GM18508 (cell line): Measurements from ENCODE around the gene FICD.

Experiments
- ATAC-seq: cut with Tn5 transposase; IDR thresholded peaks from one replicate; pipeline ENCODE4 v1.9.1; 2021; ENCODE audit warnings: moderate number of reproducible peaks; ENCODE audit not compliant: insufficient read depth, unreplicated experiment

The FICD gene

DNA sequence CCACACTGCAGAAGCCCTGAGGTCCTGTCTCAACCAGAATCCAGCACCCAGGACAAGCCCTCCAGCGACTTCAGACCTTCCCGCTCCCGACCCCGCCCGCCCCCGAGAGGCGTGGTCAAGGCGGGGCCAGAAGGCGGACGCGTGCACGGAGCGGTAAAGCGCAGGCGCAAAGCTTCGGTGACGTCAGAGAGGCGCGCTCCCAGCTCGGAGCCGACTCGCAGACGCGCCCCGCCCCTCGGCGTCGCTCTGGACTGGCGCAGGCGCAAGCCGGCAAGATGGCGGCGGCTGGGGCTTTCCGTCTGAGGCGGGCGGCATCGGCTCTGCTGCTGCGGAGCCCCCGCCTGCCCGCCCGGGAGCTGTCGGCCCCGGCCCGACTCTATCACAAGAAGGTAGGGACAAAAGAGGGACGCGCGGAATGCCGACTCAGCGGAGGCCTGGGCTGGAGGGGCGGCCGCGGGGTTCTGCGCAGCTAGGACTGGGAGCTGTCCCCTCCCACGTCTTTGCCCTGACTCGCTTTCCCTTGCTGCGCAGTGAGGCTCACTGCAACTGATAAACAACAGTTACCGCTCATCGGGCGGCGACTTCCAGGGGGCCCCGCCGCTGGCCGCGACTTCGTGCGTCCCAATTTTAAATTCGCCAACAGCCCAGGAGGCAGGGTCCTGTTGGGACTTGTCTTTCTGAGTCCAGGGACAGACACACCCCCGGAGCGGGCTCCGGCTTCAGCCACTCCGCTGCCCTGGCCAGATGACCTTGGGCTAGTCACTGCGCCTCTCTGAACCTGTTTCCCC is 47.5 kb downstream of the FICD start, which contains the start of gene ISCU:
Gene ISCU (plus strand): TSS at position 249 of the 788 bp plus-strand sequence. CDS start 27 bp downstream, at position 276.
- peak; percentile 30 for ATAC-seq

DNA sequence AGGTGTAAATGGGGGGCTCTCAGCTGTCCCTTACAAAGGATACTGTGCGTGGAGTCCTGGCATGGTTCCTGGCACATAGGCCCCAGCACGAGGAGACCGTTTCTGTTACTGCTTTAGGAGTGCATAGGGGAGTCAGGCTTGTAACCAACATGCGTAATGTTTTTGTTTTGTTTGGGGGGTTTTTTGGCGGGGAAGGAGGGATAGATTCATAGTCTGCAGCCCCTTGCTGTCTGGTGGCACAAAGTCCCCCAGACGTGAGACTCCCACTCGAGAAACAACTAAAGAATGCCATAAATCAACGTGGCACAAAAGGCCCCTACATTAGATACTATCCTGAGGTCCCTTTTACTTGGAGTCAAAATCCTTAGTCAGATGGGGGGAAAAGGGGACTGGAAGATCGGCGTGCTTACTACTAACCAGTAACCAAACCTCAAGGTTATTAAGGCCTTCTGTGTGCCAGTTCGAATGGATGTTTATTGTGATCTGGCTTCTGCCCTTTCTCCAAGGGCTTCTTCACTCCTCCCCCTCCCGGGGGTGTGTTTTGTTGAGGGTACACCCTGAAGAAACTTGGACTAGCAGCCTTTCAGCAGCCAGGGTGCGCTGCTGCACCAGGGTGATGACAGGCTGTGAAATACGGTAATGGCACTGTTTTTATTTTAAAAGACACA is 48.2 kb downstream of the FICD start:
- ATAC-seq = no peak

DNA sequence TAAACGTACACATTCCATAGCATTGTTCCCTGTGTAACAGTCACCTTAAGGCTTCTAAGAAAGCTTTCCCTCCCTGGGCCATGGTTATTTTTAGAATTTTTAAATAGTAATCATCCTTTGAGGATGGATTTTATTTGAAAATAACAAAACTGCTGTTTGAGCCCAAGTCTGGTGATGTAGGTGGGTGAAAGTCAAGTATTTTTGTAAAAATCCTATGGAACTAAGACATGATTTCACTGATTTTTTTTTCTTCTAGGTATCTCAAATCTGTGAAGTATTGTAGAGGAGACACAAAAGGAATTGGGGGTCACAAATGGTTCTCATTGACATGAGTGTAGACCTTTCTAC is 48.7 kb downstream of the FICD start:
- no peak for ATAC-seq

DNA sequence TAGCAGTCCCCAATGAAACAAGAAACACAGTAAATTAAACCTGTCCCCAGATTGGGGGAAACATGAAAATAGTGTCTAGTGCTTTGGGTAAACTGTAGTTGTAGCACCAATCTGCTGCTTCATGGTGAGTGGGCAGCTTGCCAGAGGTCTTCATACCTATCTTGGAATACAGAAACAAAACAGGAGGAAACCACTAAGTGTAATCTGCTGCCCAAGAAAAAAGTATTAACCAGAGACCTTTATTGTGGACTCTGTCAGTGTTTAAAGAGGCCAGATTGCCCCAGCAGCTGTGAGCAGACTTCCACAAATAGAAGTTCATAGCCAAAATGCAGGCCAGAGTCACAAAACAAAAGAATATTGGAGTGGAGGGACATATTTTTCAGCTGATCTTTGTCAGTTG is 49.6 kb downstream of the FICD start:
- no peak for ATAC-seq

DNA sequence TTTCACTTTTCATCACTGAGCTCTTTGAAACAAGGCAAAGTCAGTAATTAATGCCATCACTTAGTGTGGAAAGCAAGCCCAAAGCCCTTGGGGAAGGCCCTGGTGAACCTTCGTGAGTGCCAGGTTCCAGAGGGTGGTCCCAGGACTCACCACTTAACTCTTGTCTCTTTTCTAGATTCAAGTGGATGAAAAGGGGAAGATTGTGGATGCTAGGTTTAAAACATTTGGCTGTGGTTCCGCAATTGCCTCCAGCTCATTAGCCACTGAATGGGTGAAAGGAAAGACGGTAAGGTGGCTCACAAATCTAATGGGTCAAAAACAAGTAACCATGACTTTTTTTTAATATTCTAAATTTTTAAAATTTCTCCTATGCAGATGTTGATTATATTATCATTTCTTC is 50.1 kb downstream of the FICD start:
- no peak for ATAC-seq

DNA sequence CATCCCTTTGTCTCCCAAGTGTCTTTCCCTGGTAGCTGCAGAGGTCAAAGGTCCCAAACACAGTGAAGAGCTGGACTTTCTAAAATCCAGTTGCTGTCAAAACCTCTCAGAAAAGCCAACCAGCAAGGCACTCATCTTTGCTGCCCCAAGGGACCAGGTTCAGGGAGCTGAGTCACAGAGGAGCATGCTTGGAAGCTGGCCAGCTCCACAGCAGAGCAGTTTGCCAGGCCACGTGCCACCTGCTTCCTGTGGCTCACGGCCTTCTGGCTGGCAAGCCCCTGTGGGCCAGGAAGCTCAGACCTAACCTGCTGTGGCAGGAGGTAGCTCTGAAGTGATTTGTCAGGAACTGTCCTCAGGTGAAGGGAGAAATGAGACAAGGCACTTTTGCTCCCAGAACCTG is 50.9 kb downstream of the FICD start:
- no peak for ATAC-seq

DNA sequence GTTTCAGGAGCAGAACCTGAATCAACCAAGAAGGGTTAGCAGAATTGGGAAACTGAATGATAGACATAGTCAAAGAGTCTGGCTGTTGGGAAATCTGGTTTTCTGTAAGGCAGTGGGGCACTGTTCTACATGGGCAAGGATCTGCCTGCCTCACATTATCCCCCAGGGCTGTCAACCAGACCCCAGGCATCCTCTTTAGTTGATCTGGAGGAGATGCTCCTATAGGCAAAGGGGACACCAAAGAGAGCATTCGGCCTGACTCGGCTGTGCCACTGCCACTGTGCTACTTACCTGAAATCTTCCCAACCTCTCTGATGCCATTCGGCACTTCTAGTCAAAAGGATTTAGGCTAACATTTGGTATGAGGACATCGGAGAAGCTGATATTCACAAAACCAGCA is 51.4 kb downstream of the FICD start:
- no peak for ATAC-seq

DNA sequence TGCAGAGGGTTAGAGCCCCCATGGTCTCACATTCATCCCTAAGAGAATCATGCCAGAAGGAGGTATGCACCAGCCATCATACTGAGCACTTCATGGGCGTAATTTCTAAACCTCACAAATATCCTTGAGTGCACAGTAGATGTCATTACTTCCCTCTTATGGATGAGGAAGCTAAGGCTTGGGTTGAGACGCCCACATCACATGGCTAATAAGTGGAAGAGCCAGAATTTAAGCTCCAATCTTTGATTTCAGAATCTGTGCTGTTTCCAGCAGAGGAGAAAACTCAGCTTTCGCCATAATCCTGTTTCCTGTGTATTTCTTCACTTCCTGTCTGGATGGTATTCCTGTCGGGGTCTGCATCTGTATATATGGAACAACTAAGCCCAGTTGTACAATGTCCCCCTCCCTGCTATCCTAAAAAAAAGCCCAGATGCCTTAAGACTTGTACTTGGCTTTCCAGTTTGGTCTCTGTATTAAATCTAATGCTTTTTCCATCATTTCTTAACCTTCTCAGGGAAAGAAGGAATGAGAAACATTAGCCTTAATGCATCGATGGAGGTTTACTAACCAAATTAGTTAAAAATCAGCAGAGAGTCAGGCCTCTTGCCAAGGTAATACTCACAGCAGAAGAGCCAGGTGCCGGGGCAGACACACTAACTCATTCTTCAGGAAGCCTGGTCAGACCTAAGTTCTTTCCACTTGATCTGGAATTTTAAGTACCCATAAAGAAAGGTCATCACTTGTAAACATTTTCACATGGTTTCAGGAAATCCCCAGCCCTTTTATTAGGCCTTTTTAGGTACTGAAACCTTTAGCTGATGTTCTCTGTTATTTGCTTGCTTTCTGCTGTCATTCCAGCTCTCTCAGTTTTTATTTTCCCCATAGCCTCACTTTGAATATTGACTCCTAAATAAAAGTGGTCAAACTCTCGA is 52.6 kb downstream of the FICD start:
- ATAC-seq = no peak

DNA sequence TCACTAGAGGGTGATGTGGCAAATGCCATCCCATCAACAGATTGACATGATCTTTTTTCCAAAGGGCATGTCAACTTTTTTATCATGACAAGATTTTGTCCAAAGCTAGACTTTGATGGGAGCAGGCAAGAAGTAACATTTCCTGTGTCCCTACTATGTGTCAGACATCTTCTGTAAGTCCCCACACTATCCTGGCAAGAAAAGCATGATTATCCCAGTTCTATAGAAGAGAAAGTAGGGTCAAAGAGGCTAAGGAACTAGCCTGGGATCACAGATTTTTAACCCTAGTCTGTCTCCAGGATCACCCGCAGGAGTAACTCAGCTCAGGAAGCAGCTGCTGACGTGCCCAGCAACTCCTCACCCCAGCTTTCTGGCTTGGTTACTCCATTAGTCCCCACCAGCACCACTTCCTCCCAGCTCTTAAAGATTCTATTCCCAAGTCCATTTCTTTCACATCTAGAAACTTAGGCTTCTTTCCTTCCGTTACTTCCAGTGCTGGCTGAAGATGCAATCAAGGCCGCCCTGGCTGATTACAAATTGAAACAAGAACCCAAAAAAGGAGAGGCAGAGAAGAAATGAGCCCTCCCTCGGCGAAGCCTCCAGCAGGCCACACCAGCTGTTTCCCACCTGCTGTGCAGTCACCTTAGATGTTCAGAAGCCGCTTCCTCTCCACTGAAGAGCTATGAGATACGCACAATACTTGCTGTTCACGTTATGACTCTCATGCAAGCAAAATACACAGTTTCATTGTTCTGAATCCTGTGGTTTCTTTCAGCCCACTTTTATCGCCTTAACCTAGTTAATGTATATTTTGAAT is 53.5 kb downstream of the FICD start:
- peak; percentile 56 for ATAC-seq
